Hepatocyte (in vitro differentiated cells): ENCODE measurements around the gene AP2A2.

Source experiments
- CTCF ChIP-seq: fragments of 200-600 bp; sonication (generic); IDR thresholded peaks from 2 replicates; pipeline ENCODE4 v1.5.1; 2016; ENCODE audit warnings: antibody characterized with exemption, mild to moderate bottlenecking; ENCODE audit not compliant: poor library complexity
- EZH2phosphoT487 ChIP-seq: fragments of 200-600 bp; sonication (generic); IDR thresholded peaks from one replicate; pipeline ENCODE4 v1.6.1; 2018; ENCODE audit warnings: antibody characterized with exemption, mild to moderate bottlenecking, low read depth, moderate library complexity; ENCODE audit not compliant: unreplicated experiment, severe bottlenecking

- TF ChIP-seq CTCF (no peak), EZH2phosphoT487 (no peak)
Observed at GRCh38 chr11:1030086-1030485, 104.4 kb downstream of the AP2A2 start.
